ENCODE data around the gene MYO1G.

The MYO1G gene

GRCh38 chr7:44976040-44976745, 2.6 kb downstream of the MYO1G start:
- DNase-seq (ENCODE audit: low spot score): no peak
- in situ Hi-C loops (cut with MboI; ENCODE audit: low pct_unique_long_range_greater_than_20kb, low sequenced_read_pairs, unreplicated experiment): no loop called here
- TF ChIP-seq CTCF (IDR thresholded peaks at IDR 0.05; ENCODE audit: extremely low read depth, insufficient read depth, missing control alignments): no peak

GRCh38 chr7:44975331-44976039, 3.3 kb downstream of the MYO1G start:
- DNase-seq (ENCODE audit: low spot score): no peak
- in situ Hi-C loops (cut with MboI; ENCODE audit: low pct_unique_long_range_greater_than_20kb, low sequenced_read_pairs, unreplicated experiment): no loop called here
- TF ChIP-seq CTCF (IDR thresholded peaks at IDR 0.05; ENCODE audit: extremely low read depth, insufficient read depth, missing control alignments): no peak

DNA sequence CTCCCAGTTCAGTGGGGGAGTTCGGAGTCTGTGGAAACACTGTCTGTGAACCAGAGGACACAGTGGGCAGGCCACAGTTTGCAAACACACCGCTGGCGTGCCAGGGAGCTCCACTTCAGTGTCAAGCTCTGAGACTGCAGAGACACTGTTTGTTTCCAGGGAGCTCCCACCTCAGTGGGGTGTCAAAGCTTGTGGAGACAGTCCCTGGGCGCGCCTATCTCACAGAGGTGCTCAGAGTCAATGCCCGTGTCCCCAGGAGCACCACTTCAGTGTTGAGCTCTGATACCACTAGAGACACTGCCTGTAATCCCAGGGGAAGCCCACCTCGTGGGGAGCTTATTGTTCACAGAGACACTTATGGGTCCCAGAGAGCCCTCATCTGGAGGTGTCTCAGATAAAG, 4.3 kb downstream of the MYO1G start:
- no peak for TF ChIP-seq CTCF (IDR thresholded peaks at IDR 0.05; ENCODE audit: extremely low read depth, insufficient read depth, missing control alignments)
- no peak for DNase-seq (ENCODE audit: low spot score)
- in situ Hi-C loops (cut with MboI; ENCODE audit: low pct_unique_long_range_greater_than_20kb, low sequenced_read_pairs, unreplicated experiment): no loop called here

DNA sequence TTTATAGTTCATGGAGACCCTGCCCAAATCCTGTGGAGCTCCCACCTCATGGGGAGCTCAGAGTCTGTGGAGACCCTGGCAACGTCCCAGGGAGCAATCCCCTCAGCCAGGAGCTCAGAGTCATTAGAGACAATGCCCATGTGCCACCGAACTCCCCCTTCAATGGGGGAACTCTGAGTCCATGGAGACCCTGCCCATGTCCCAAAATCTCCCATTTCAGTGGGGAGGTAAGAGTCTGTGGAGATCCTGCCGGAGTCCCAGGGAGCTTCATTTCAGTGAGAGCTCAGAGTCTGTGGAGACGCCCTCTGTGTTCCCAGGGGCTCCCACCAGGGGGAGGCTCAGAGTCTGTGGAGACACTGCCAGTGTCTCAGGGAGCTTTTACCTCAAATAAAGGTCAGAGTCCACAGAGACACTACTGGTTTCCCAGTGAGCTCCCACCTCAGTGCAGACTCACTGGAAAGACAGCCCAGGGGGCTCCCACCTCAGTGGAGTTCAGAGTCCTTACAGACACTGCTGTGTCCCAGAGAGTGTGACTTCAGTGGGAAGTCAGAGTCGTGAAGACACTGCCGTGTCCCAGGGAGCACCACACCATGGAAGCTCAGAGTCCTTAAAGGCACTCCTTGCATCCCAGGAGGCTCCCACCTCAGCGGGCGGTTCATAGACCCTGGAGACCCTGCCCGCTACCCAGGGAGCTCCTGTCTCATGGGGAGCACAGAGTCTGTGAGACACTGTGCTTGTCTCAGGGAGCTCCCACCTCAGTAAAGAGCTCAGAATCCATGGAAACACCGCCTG, 5.0 kb downstream of the MYO1G start:
- no peak for DNase-seq (ENCODE audit: low spot score)
- TF ChIP-seq CTCF (IDR thresholded peaks at IDR 0.05; ENCODE audit: extremely low read depth, insufficient read depth, missing control alignments): peak; percentile 57
- in situ Hi-C loops (cut with MboI; ENCODE audit: low pct_unique_long_range_greater_than_20kb, low sequenced_read_pairs, unreplicated experiment): no loop called here

DNA sequence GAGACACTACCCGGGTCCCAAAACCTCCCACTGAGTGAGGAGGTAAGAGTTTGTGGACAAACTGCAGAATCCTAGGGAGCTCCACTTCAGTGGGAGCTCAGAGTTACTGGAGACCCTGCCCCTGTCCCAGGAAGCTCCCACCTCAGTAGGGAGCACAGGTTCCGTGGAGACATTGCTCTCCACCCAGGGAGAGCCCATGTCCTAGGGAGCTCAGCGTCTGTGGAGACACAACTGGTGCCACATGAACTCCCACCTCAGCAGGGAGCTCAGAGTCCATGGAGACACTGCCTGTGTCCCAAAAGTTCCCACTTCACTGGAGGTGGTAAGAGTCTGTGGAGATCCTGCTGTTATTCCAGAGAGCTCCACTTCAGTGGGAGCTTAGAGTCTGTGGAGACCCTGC, 6.3 kb downstream of the MYO1G start:
- DNase-seq (ENCODE audit: low spot score): no peak
- TF ChIP-seq CTCF (IDR thresholded peaks at IDR 0.05; ENCODE audit: extremely low read depth, insufficient read depth, missing control alignments): no peak
- in situ Hi-C loops (cut with MboI; ENCODE audit: low pct_unique_long_range_greater_than_20kb, low sequenced_read_pairs, unreplicated experiment): no loop called here

GRCh38 chr7:44971902-44972441, 6.8 kb downstream of the MYO1G start:
- DNase-seq (ENCODE audit: low spot score): no peak
- no peak for TF ChIP-seq CTCF (IDR thresholded peaks at IDR 0.05; ENCODE audit: extremely low read depth, insufficient read depth, missing control alignments)
- in situ Hi-C loops (cut with MboI; ENCODE audit: low pct_unique_long_range_greater_than_20kb, low sequenced_read_pairs, unreplicated experiment): no loop called here
